Kidney (tissue), 14 donors: ENCODE measurements around the gene ACLY. TPM values are rescaled to one million over a fixed set of nuclear protein-coding genes. Genes with fewer than 3 reads are reported as not detected.
A peak's percentile ranks its signal among the peaks of the same experiment; 100 is the strongest.

Experiments used
- DNase-seq, 5 donors: peaks; one replicate each; pipeline ENCODE4 v3.0.0-alpha.2; 2013 to 2020
- FAIRE-seq: peaks from 2 replicates; lab custom pipeline; 2012; peaks lifted over from hg19 to GRCh38; lab: Jason Lieb, UNC
- H3K27ac ChIP-seq, 2 donors: one replicate each; pipeline ENCODE4 v1.7.0; 2013; ENCODE audit warnings: low read depth in 2 of 2, low read length in 2 of 2, inconsistent platforms in 1 of 2
- H3K27me3 ChIP-seq: one replicate; pipeline ENCODE4 v1.7.1; 2013; ENCODE audit warnings: low read length, inconsistent platforms; ENCODE audit not compliant: control insufficient read depth, insufficient read depth
- H3K36me3 ChIP-seq, 3 donors: one replicate each; pipeline versions ENCODE4 v1.7.0 to v1.7.1; 2013; ENCODE audit warnings: low read length in 3 of 3, control low read depth in 1 of 3, inconsistent platforms in 1 of 3; ENCODE audit not compliant: insufficient read depth in 3 of 3, control insufficient read depth in 2 of 3
- H3K4me1 ChIP-seq, 3 donors: one replicate each; pipeline versions ENCODE4 v1.7.0 to v1.7.1; 2013; ENCODE audit warnings: low read length in 3 of 3, inconsistent platforms in 1 of 3, low read depth in 1 of 3; ENCODE audit not compliant: control insufficient read depth in 2 of 3, insufficient read depth in 2 of 3
- H3K4me3 ChIP-seq, 3 donors: one replicate each; pipeline versions ENCODE4 v1.7.0 to v1.8.1; 2013; ENCODE audit warnings: low read length in 3 of 3, control low read depth in 1 of 3, inconsistent platforms in 1 of 3
- H3K9ac ChIP-seq, 3 donors: one replicate each; pipeline versions ENCODE4 v1.7.0 to v1.7.1; 2013; ENCODE audit warnings: low read length in 3 of 3, control low read depth in 1 of 3, inconsistent platforms in 1 of 3
- H3K9me3 ChIP-seq, 3 donors: one replicate each; pipeline versions ENCODE4 v1.7.0 to v1.7.1; 2013; ENCODE audit warnings: low read length in 3 of 3, control low read depth in 1 of 3, inconsistent platforms in 1 of 3; ENCODE audit not compliant: control insufficient read depth in 2 of 3, insufficient read depth in 1 of 3
- CTCF ChIP-seq: IDR thresholded peaks from 3 replicates; pipeline ENCODE4 v1.5.1; 2012; ENCODE audit warnings: mild to moderate bottlenecking, moderate library complexity, borderline replicate concordance; ENCODE audit not compliant: insufficient read depth; ENCODE audit errors: extremely low read depth
- intact Hi-C: fragments of 100-400 bp; cut with DNase I; formaldehyde crosslinking; loops from one replicate; pipeline ENCODE4 v1.11.1; 2022
- polyA plus RNA-seq: library from polyadenylated mRNA; stranded (reverse); fragments of 350-450 nt; fragmentation: Illumina TruSeq; extraction: RNeasy Lipid Tissue Mini Kit (QIAGEN cat#74804); gene quantifications from one replicate; pipeline ENCODE4 v1.2.3, GENCODE V29; 2014; ENCODE audit warnings: low read depth, low replicate concordance; ENCODE audit not compliant: insufficient read depth
- total RNA-seq: library from RNA; stranded (reverse); fragmentation: NEBNext Ultra II Directional; extraction: Animal tissue kit (Norgen Biotek cat#: 25700); gene quantifications from one replicate; pipeline ENCODE4 v1.2.1, GENCODE V29; 2021
- donor health status: control.
- donor health status: control.
- donor health status: control.
- donor health status: control.
- donor health status: control.
- donor health status: DM: yes; HTN: yes; CAD: no.
- donor health status: Normal renal cell carcinoma (clear cell type).

ACLY gene
- total and polyA plus RNA-seq, 2 donors from 2014 or later: 33.7 to 104 TPM

- TF ChIP-seq CTCF: no peak
- Histone ChIP-seq H3K4me3 (peak overlapping the region in 1 of 3 donors; percentile 0), H3K27me3 (no peaks in the 10 kb centered on the region), H3K9me3 (no peaks in the 10 kb centered on the region), H3K9ac (no peak overlapping the region), H3K36me3 (peaks cover 4 to 33% (median 22%) of the 10 kb centered on the region in 3 donors), H3K27ac (peak overlapping the region; percentile 20 to 46), H3K4me1 (peaks cover 0 to 32% (median 31%) of the 10 kb centered on the region in 3 donors)
- intact Hi-C loops: no loop called here
- FAIRE-seq (no peak), DNase-seq (no peak)
These were observed 3.7 kb downstream of the ACLY start for GRCh38 chr17:41915020-41915419.

GRCh38 chr17:41914358-41914766 is 4.4 kb downstream of the ACLY start:
- Histone ChIP-seq H3K4me1 (peaks cover 0 to 32% (median 30%) of the 10 kb centered on the region in 3 donors), H3K36me3 (peaks cover 4 to 39% (median 25%) of the 10 kb centered on the region in 3 donors), H3K27ac (peak overlapping the region; percentile 20 to 46), H3K27me3 (no peaks in the 10 kb centered on the region), H3K9me3 (no peaks in the 10 kb centered on the region), H3K9ac (no peak overlapping the region), H3K4me3 (peak overlapping the region in 1 of 3 donors; percentile 27)
- no peak for TF ChIP-seq CTCF
- FAIRE-seq: no peak
- peak in 3 of 5 donors; percentile 8 to 42 (median 26) for DNase-seq
- intact Hi-C loops: no loop called here

GRCh38 chr17:41913798-41914197 is 5.0 kb downstream of the ACLY start:
- peaks cover 0 to 34% (median 29%) of the 10 kb centered on the region in 3 donors for H3K4me1 ChIP-seq
- no peak for TF ChIP-seq CTCF
- FAIRE-seq (no peak), DNase-seq (no peak)
- peak overlapping the region in 1 of 3 donors; percentile 27 for H3K4me3 ChIP-seq
- H3K27ac ChIP-seq: peak overlapping the region in 1 of 2 donors; percentile 46
- no peak overlapping the region for H3K9ac ChIP-seq
- H3K36me3 ChIP-seq: peaks cover 4 to 40% (median 25%) of the 10 kb centered on the region in 3 donors
- intact Hi-C loops: no loop called here
- H3K27me3 ChIP-seq: no peaks in the 10 kb centered on the region
- H3K9me3 ChIP-seq: no peaks in the 10 kb centered on the region

- H3K4me1 ChIP-seq: peaks cover 0 to 40% (median 27%) of the 10 kb centered on the region in 3 donors
- peaks cover 4 to 40% (median 25%) of the 10 kb centered on the region in 3 donors for H3K36me3 ChIP-seq
- intact Hi-C loops: no loop called here
These were observed 5.8 kb downstream of the ACLY start for GRCh38 chr17:41912925-41913324.

More at GRCh38 chr17:41912925-41913324, 5.8 kb downstream of the ACLY start:
- peak overlapping the region in 1 of 3 donors; percentile 7 for H3K9ac ChIP-seq
- no peak overlapping the region for H3K4me3 ChIP-seq
- no peak for TF ChIP-seq CTCF
- DNase-seq (no peak), FAIRE-seq (no peak)
- H3K27me3 ChIP-seq: no peaks in the 10 kb centered on the region
- no peak overlapping the region for H3K27ac ChIP-seq
- no peaks in the 10 kb centered on the region for H3K9me3 ChIP-seq
